HG03108 (cell line): ENCODE measurements around the gene SMCO2.

Source experiments
- ATAC-seq: cut with Tn5 transposase; IDR thresholded peaks from one replicate; pipeline ENCODE4 v1.9.1; 2021; ENCODE audit warnings: moderate library complexity; ENCODE audit not compliant: unreplicated experiment

Gene SMCO2

DNA sequence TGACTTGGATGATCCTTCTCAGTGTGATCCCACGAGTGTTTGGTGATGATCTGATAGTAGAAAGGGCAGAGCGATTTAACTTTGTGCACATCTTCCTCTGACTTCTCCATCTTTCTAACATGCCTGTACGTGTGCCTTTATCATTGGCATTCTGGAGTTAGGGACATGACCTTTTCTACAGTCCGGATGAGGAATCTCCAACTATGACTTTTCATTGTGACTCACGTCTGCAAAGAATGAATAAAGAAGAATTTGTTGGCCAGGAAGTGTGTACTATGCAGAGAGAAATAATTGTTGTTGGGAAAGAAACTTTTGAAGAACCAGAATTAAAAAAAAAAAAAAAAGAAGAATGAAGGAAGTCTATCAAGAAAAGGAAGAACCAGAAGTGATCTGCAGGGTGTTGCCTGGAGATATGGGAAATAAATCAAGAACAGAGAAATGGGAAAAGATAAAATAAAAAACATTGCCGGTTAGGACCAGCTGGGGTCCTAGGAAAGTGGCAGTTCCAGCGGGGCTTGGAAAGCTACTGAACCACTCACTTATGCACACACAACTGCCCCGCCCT, 102.8 kb downstream of the SMCO2 start:
- no peak for ATAC-seq

DNA sequence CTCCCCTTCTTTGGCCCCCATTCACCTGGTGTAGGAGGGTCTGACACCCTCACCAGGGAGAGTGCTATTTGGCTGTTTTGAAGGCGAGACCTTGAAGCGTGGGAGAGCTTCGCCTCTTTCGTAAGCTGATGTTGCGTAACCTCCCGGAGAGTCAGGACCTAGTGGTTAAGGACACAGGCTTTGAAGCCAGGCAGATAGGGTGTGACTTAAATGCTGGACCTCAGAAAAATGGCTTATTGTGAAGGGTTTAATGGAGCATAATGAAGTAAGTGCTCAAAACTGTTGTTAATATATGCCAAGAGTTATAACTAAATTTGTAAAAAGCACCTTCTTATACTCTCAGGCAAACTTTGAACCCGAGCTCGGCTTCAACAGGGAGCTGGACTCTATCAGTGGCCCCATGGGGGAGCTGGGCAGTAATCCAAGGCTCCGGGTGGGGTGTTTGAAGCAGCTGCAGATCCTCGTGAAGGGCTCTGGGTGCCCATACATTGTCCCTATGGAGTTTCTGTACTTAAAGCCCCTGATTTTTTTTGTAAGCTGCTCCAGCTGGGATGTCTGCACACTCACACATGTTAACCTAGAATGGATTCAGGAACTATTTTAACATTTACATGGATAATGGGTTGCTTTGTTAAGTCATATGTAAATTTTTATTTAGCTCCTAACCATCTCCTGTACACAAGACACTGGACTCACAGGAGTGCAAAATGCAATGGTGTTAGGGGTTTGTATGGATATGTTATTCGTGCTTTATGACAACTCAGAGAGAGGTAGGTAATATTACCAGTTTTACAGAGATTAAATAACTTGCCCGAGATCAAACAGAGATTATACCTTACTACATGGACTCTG, 103.5 kb downstream of the SMCO2 start:
- no peak for ATAC-seq

DNA sequence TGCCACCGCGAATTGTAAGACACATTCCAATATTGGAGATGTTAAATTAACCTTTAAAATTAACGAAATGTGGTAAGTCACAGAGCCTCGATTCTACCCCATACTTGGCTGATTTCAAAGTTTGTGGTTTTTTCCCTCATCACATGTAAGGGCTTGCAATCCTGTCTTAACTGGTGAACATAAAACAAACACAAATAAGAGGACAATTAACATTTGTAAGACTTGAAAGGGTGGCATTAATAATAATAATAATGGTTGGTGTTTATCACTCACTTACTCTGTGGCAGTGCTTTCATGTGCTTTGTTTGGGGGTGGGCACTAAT, 104.1 kb downstream of the SMCO2 start:
- ATAC-seq = no peak

DNA sequence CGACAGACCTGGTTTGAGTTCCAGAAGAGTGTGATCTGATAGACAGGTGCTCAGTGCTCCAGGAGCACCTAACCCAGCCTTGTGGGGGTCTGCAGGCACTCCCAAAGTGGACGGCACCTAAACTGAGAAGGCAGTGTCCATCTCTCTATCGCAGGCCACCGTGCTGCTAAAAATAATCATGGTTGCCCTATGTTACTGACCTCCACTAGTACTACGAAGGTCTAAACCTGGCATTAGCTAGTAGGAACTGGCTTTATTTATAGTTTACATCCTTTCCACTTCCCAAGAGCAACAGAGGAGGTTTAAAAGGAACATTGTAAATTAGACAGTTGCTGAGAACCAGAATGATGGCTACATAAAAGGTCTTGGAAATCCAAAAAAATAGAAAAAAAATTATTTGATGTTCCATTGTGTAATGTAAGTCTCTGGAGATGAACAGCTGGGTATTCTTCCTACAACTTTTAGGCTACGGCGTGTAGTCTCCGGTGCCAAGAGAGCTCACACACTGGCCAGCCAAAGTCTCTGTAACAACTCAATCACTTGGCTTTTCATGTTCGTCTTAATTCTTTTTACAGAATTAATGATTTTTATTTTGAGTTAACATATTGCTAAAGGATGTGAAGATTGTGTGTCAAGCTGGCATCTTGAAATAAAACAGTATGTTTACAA, 104.8 kb downstream of the SMCO2 start:
- no peak for ATAC-seq
